Fibroblast of gingiva (primary cell): ENCODE data around the gene TGFA.

Experiments
- DNase-seq: peaks from one replicate; pipeline ENCODE4 v3.0.0-alpha.2; 2011; ENCODE audit warnings: low read depth

The TGFA gene

GRCh38 chr2:70552501-70553333, 909 bp downstream of the TGFA start:
- DNase-seq, result no peak

- DNase-seq, result no peak
Observed at GRCh38 chr2:70551167-70551566, 2.5 kb downstream of the TGFA start.

GRCh38 chr2:70549962-70550361, 3.7 kb downstream of the TGFA start:
- no peak for DNase-seq

GRCh38 chr2:70549064-70549710, 4.4 kb downstream of the TGFA start:
- no peak for DNase-seq

- no peak for DNase-seq
Observed at GRCh38 chr2:70548233-70548632, 5.4 kb downstream of the TGFA start.

GRCh38 chr2:70546885-70547284, 6.7 kb downstream of the TGFA start:
- no peak for DNase-seq

GRCh38 chr2:70546376-70546775, 7.2 kb downstream of the TGFA start:
- DNase-seq, result no peak

- DNase-seq, result no peak
Observed at GRCh38 chr2:70541481-70542020, 12.1 kb downstream of the TGFA start.

GRCh38 chr2:70537840-70538239, 15.8 kb downstream of the TGFA start:
- DNase-seq, result no peak

GRCh38 chr2:70536517-70537055, 17.0 kb downstream of the TGFA start:
- no peak for DNase-seq

- DNase-seq, result no peak
Observed at GRCh38 chr2:70535573-70535972, 18.1 kb downstream of the TGFA start.

- no peak for DNase-seq
Observed at GRCh38 chr2:70534183-70534836, 19.3 kb downstream of the TGFA start.

GRCh38 chr2:70532244-70532935, 21.2 kb downstream of the TGFA start:
- no peak for DNase-seq

GRCh38 chr2:70531419-70532086, 22.1 kb downstream of the TGFA start:
- DNase-seq, result no peak

- DNase-seq, result no peak
Observed at GRCh38 chr2:70529610-70530009, 24.0 kb downstream of the TGFA start.

GRCh38 chr2:70528929-70529328, 24.7 kb downstream of the TGFA start:
- no peak for DNase-seq

- DNase-seq, result no peak
Observed at GRCh38 chr2:70528276-70528675, 25.4 kb downstream of the TGFA start.

- no peak for DNase-seq
Observed at GRCh38 chr2:70527447-70528080, 26.1 kb downstream of the TGFA start.

GRCh38 chr2:70526126-70526525, 27.5 kb downstream of the TGFA start:
- DNase-seq, result no peak

- DNase-seq, result no peak
Observed at GRCh38 chr2:70525032-70525431, 28.6 kb downstream of the TGFA start.
